ENCODE measurements around the gene ACVR1B.

The ACVR1B gene

GRCh38 chr12:51973560-51973959, 22.1 kb downstream of the ACVR1B start:
- TF ChIP-seq REST (IDR thresholded peaks at IDR 0.05; ENCODE audit: insufficient read depth in 1 of 2, low read depth in 2 of 2, low read length in 2 of 2) (no peak), POLR2AphosphoS5 (IDR thresholded peaks at IDR 0.05; ENCODE audit: low read depth, low read length) (no peak), SIN3A (IDR thresholded peaks at IDR 0.05; ENCODE audit: borderline replicate concordance, insufficient read depth, low read length) (no peak), TAF1 (IDR thresholded peaks at IDR 0.05; ENCODE audit: borderline replicate concordance, insufficient read depth, low read length) (no peak), FOXP2 (optimal IDR thresholded peaks at IDR 0.05; ENCODE audit: borderline replicate concordance, extremely low read depth, extremely low read length, insufficient read depth) (no peak)

GRCh38 chr12:51974646-51975045, 23.1 kb downstream of the ACVR1B start:
- no peak for TF ChIP-seq SIN3A (IDR thresholded peaks at IDR 0.05; ENCODE audit: borderline replicate concordance, insufficient read depth, low read length)
- no peak for TF ChIP-seq FOXP2 (optimal IDR thresholded peaks at IDR 0.05; ENCODE audit: borderline replicate concordance, extremely low read depth, extremely low read length, insufficient read depth)
- no peak for TF ChIP-seq POLR2AphosphoS5 (IDR thresholded peaks at IDR 0.05; ENCODE audit: low read depth, low read length)
- no peak for TF ChIP-seq REST (IDR thresholded peaks at IDR 0.05; ENCODE audit: insufficient read depth in 1 of 2, low read depth in 2 of 2, low read length in 2 of 2)
- no peak for TF ChIP-seq TAF1 (IDR thresholded peaks at IDR 0.05; ENCODE audit: borderline replicate concordance, insufficient read depth, low read length)

- TF ChIP-seq SIN3A (IDR thresholded peaks at IDR 0.05; ENCODE audit: borderline replicate concordance, insufficient read depth, low read length) = no peak
Observed at GRCh38 chr12:51975196-51975595, 23.7 kb downstream of the ACVR1B start.

GRCh38 chr12:51976376-51977160, 25.1 kb downstream of the ACVR1B start:
- TF ChIP-seq SIN3A (IDR thresholded peaks at IDR 0.05; ENCODE audit: borderline replicate concordance, insufficient read depth, low read length) (no peak), REST (IDR thresholded peaks at IDR 0.05; ENCODE audit: insufficient read depth in 1 of 2, low read depth in 2 of 2, low read length in 2 of 2) (no peak)

- no peak for TF ChIP-seq POLR2AphosphoS5 (IDR thresholded peaks at IDR 0.05; ENCODE audit: low read depth, low read length)
- no peak for TF ChIP-seq REST (IDR thresholded peaks at IDR 0.05; ENCODE audit: insufficient read depth in 1 of 2, low read depth in 2 of 2, low read length in 2 of 2)
Observed at GRCh38 chr12:51977320-51977753, 25.8 kb downstream of the ACVR1B start.

Measured in PFSK-1 (cell line).